NCI-H2081 treated with DMSO at 0.1 percent for 48 hours (cell line): ENCODE results near the gene METTL15.
"Not testable (repeated sequence)": the region's sequence is repeated elsewhere in the genome, so short reads cannot be mapped to it uniquely, and the experiment has no call there.

Source experiments
- DNase-seq: peaks from one replicate; lab custom pipeline; 2025; lab: John Stamatoyannopoulos, UW

Gene METTL15

DNA sequence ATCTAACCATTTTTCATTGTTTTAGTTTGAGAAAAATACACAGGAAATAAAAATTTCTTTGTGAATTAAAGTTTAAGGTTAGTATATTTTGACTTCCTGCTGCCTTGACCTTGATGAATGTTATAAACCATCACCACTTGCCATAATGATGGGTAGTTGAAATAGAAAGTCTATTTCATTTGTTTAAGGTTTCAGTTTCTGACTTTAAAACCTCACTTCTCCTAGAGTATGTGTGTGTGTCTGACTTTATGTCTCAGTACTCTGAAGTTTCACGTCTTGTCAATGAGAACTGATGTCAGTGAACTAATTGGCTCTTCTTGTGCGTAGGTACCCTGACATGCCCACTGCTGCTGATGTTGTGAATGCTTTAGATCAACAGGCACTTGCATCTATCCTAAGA lies 188.2 kb downstream of the METTL15 start:
- DNase-seq, result no peak

DNA sequence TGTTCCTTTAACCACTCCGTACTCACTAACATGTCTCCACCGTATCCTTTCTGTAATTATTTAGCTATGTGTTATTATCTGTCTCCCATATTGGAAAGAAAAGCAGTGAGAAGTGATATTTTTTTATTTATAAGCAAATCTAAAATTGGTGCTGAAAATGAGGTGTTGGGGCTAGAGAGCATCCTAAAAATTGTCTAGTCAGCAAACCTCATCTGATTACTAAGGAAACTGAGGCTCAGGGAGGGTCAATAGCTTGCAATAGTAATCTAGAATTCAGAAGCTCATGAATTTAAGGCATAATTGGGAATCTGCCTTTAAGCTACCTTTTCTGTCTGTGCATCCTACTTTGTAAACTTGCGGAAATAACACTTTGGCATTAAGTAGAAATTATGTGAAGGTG lies 190.0 kb downstream of the METTL15 start:
- no peak for DNase-seq

DNA sequence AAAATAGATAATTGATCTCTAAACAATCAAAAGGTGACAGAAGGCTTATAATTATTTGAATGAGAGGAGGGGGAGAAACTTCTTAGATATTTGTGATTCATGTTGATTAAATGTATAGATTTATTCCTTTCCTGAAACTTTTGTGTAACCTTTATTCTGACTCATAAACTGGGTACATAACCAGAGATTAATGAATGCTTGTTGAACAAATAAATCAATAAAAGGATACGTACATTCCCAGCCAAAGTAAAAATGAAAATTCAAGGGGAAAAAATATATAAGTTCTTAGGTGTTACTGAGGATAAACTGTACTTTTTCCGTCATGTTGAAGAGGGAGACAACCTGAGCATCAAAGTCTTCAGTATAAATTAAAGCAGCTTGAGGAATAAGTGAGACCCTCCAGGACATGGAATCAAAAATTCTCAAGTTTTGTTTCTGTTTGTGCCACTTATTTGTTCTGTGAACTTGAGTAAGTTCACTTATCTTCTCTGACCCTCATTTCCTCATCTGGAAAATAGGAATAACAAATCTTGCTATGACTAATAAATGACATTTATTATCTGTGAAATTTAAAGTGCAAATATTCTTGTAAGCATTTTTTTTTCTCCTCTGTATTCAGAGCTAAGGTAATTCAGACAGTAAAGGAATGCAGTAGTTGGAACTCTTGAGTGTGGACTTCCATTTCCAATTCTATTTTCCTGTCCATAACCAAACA lies 195.4 kb downstream of the METTL15 start:
- DNase-seq, result no peak

DNA sequence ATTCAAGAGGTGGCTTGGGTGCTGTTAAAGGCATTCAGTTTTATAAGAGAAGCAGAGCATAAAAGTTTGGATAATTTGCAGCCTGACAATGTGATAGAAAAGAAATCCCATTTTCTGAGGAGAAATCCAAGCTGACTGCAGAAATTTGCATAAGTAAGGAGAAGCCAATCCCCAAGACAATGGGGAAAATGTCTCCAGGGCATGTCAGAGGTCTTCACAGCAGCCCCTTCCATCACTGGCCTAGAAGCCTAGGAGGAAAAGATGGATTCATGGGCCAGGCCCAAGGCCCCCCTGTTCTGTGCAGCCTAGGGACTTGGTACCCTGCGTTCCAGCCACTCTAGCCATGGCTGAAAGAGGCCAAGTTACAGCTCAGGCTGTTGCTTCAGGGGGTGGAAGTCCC lies 207.3 kb downstream of the METTL15 start:
- no peak for DNase-seq

DNA sequence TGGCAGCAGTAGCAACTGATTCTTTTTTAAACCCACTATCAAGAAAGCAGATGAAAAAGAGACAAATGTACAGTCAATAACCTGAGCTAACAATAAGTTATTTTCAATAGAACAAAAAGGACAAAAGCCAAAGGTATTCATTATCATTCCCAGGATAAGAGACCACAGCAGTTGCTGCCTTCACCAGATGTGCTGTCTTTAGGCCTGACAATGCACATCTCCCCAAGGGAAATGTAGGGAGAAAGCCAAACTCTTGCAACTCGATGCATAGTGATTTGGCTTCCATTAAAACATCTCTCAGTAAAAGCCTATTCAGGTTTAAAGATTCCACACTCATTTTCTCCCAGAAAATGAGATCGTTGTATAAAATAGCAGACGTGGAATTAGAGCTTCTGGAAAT lies 210.7 kb downstream of the METTL15 start:
- DNase-seq, result no peak

DNA sequence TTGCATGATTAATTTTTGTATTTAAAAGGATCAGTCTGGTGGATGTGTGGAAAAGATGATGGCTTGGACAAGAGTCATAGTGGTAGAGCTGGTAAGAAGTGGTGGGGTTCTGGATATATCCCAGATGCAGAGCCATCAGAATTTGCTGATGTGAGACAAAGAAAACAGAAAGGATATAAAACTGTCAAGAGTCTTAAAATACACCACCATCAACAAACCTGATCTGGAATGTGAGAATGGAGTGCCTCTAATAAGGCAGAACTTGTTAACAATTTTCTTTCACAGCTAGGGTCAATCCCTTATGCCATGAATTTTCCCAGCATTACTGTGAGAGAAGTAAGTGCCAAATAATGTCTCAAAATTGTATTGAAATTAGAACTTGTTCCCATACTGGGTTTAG lies 215.4 kb downstream of the METTL15 start:
- no peak for DNase-seq

DNA sequence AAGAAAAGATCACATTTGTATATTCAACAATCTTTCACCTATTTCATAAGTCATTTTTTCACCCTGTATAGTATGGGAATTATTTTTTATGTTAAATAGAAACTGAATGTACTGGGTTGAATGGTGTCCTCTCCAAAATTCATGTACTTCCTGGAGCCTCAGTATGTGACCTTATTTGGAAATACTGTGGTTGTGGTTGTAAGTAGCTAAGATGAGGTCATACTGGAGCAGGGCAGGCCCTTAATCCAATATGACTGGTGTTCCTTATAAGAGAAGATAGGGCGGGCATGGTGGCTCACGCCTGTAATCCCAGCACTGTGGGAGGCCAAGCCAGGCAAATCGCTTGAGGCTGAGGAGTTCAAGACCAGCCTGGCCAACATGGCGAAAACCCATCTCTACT lies 224.2 kb downstream of the METTL15 start:
- not testable (repeated sequence) for DNase-seq

DNA sequence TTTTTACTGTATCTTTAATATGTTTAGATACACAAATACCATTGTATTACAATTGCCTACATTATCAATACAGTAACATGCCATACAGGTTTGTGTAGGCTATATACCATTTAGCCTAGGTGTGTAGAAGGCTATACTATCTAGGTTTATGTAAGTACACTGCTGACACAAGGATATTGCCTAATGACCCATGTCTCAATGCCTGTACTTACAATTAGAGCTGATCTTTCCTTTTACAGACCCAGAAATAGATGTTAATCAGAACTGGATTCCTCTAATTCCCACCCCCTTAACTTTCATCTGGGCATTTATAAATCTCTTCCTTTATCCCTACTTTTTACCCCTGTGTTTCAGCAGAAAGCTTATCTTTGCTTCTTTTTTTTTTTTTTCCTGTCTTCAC lies 229.5 kb downstream of the METTL15 start:
- DNase-seq, result no peak

DNA sequence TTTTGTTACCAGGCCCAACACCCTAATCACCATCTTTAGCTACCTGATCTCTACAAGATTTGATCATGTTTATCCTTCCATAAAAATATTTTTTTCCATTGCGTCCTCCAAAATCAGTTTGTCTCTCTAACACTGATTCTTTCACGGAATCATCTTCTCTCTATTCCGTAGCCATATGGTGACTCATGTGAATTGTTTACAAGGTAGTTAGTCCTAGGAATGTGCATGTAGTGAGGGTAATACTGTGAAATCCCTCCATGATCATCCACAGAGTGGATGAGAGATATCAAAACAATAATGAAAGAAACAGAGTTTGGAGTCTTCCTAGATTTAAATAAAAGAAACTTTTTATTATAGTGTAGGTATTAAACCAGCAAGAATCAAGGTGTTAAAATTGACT lies 230.2 kb downstream of the METTL15 start:
- DNase-seq, result no peak

DNA sequence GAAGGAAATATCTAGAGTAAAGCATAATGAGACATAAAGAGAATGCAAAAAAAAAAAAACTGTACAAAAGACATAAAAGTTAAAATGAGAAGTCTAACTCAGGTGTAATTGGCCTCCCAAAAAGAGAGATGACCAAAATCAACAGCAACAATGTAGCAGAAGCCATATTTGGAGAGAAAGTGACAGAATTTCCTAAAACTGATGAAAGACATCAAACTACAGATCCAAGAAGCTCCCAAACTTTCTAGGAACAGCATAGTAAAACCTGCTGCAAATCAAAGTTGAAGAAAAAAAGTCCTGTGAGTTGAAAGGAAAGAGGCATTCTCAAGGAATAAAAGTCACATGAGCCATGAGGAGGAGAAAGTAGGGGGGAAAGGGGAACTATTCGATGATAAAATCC lies 231.3 kb downstream of the METTL15 start:
- DNase-seq, result no peak

DNA sequence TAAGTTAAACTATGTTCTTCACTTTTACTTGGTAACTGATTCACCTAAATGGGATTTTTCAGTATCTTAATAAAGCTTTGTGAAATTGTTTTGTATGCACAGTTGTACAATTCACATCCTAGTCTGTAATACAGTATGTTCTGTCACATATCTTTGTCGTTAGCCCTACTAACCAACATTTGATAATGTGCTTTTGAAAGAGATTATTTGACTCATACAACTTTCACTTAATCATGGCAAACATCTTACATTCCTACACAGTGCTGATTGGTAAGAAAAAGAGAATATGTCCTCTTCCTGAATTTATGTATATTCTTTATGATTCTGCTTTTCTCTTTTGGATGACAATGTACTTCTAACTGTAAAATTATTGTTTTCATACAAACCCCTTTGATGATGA lies 234.5 kb downstream of the METTL15 start:
- DNase-seq, result no peak

DNA sequence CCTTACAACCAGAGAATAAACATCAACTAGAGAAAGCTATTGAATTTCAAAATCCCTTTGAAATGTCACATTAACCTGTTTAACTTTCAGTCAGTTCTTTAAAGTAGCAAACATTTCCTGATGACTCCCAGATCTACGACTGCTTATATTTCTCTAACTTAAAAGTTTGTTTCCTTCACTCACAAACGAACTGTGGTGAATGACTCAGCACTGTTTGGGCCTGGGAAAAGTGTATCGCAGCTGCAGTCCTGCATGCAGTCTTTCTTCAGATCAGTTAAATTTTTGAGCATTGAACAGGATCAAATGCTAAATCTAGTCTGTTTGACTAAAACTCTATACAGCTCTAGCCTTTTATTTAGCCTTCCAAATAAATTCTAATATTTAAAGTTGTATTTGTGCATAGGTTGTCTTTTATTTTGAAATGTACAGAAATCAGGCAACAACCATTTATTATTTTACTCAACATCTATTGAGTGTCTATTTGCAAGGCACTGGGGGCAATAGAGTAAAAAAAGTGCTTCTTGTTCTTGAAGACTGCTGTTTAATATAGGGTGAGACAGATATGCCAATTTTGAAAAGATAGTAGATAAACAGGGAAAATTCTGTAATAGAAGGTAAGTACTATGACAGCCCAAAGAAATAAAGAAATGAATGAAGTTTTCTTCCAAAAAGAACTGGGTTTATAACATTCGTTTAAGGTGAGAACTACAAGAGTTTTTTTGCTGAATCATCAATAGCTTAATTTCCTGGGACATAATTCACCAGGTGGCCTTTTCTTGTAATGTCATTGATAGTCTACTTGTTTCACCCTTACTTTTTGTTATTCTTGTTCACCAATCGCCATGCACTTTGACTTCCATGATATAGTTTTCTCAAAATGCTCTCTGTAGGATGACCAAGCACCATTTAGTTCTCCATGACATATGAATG lies 235.4 kb downstream of the METTL15 start:
- DNase-seq, result no peak

DNA sequence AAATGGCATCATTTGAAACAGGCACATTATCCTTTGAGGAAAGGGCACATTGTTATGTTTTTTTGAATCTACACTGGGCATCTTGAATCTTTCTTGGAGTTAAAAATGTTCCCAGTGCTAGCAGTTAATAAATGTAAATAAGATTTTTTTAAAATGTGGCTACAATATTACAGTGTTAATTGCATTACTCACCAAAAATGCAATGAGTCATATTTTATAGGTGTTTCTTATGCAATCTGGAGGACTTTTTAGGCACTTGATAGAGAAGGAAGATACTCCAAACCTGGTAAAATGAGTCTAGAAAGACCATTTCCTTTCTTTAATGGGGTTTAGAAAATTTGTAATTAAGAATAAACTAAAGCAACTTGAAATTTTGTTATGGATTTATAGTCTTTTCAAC lies 238.0 kb downstream of the METTL15 start:
- DNase-seq, result no peak

DNA sequence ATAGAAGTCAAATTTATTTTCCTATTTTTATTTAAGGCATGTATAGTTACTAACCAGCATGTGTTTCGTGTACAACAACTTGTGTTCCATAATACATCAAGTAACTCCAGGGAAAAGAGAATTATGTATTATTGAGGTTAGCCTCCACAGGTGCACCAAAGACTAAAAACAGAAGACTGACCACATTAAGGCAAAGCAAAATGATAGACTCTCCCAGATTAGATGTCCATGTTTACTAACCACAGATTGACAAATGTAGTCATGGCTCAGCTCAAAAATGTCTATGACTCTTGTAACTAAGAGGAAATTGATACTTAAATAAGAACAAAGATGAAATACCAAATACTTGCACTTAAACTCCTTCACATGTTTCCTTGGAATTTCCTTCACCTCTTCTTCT lies 238.5 kb downstream of the METTL15 start:
- DNase-seq, result no peak

DNA sequence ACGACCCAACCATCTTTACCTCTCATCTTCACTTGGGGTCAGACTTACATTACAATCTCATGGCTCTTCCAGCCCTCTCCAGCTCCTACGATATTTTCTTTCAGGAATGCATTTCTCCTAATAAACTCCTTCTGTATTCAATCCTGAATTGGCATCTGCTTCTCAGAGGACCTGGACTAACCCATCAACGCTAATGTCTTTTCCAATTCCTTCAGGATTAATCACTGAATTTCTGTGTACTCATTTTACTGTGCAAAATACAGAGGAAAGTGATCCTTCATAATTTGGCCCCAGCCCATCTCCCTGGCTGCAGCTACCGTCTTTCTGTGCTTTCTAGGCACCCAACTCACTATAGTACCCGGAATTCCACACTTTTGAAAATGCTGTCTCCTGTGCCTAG lies 239.2 kb downstream of the METTL15 start:
- no peak for DNase-seq

DNA sequence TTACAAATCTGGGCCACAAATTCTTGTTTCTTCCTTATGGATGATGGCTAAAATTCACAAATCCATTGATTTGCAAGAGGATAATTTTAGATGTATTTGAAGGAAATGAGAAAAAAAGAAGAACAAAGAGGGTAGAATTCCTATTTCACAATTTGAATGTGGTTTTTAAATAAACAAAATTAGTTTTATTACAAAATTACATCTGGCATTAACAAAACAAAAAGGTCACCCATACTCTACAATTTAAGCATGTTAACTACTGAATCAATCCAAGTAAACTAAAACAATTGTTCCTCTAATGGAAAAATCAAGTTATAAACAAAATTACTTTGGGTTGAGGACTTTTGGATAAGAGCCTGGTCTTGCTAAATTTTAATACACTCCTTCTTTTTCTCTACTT lies 242.0 kb downstream of the METTL15 start:
- DNase-seq, result no peak

DNA sequence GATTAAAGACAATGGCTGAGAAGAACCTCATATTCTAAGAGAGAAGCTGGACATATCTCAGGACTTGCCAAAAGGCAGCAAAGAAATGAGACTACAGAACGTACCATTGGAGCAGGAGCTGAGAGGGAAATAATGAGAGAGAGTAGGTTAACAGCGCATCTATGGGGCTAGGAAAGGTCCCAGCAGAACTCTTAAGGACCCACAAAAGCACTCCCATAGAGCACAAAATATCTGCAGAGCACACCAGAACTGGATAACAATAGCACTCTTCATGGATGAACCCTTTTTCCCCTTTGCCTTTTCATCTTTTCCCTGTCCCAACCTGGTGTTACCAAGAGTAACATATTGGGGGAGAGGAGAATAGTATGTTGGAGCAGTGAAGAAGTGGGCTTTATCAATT lies 245.8 kb downstream of the METTL15 start:
- DNase-seq, result no peak

DNA sequence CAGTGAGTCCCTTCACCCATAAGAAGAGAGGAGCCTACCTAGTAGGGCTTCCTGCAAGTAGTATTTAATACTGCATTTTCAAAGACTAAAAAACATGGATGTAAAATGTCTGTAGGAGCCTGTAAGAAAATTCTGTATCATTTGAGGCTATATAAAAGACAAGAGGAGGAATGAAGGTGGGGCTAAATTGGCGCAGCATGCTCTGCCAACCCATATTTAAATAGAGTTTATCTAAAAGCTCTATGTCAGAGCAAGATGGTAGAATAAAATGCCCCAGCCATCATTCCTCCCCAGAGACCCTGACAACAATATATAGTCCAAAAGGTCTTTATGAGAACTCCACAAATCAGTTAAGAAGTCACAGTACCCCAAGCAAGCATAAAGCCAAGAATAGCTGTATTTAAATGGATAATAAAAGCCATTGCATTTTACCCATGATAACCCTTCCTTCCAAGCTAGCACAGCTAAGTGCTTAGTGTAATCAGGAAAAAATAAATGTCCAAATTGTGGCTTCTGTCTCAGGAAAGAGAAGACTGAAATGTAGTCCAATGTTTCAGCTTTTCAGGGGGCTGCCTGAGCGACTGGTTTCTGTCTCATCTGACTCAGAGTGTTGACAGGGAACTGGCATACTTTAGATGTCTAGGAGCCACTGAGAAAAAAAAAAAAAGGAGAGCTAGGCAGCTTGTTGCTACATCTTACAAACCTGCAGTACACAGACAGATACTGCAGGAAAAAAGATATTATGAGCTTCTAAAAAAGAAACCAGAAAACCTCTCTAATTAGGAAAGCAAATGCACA lies 258.6 kb downstream of the METTL15 start:
- no peak for DNase-seq

DNA sequence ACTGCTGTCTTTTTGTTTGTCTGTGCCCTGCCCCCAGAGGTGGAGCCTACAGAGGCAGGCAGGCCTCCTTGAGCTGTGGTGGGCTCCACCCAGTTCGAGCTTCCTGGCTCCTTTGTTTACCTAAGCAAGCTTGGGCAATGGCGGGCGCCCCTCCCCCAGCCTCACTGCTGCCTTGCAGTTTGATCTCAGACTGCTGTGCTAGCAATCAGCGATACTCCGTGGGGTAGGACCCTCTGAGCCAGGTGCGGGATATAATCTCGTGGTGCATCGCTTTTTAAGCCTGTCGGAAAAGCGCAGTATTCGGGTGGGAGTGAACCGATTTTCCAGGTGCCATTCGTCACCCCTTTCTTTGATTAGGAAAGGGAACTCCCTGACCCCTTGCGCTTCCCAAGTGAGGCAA lies 269.9 kb downstream of the METTL15 start:
- not testable (repeated sequence) for DNase-seq
